Ishikawa (cell line): Measurements from ENCODE around the gene TP53BP1.

Source experiments
- EP300 ChIP-seq: IDR thresholded peaks from 2 replicates; pipeline ENCODE4 v1.6.1; 2012; ENCODE audit warnings: borderline replicate concordance
- FOXM1 ChIP-seq: IDR thresholded peaks from 2 replicates; pipeline ENCODE4 v1.6.1; 2012; ENCODE audit warnings: low read depth, borderline replicate concordance
- REST ChIP-seq: IDR thresholded peaks from 2 replicates; pipeline ENCODE4 v1.6.1; 2012; ENCODE audit warnings: low read depth, mild to moderate bottlenecking
- ZBTB7A ChIP-seq: IDR thresholded peaks from 2 replicates; pipeline ENCODE4 v1.6.1; 2012; ENCODE audit warnings: low read depth

- TF ChIP-seq ZBTB7A, result no peak
- no peak for TF ChIP-seq FOXM1
- TF ChIP-seq EP300, result no peak
- TF ChIP-seq REST, result no peak
These were observed 690 bp downstream of the TP53BP1 start for GRCh38 chr15:43492266-43492665.
